ENCODE results near the gene ZNF668. TPM values are rescaled to one million over a fixed set of nuclear protein-coding genes. Genes with fewer than 3 reads are reported as not detected.

Gene ZNF668
- total and polyA plus RNA-seq, 3 experiments from 2014 or later = 8.7 to 20.5 (median 15.9) TPM

DNA sequence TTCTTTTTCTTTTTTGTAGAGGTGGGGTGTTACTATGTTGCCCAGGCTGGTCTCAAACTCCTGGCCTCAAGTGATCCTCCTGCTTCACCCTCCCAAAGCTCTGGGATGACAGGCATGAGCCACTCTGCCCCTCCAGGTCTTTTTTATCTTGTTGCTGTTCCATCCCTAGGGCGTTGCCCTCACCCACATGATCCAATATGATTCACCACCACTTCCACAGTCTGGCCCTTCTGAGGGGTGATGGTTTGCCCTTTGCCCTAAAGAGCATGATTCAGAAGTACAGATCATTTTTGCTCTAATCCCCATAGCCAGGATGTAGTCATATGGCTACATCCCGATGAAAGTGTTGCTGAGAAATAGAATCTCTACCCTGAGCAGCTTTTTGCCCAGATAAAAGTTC, 21.9 kb downstream of the ZNF668 start:
- Mint-ChIP-seq H3K4me1 (peaks cover 0 to 3% (median 1%) of the 10 kb centered on the region in 3 donors), H3K27ac (peak overlapping the region in 2 of 8 donors; percentile 19 to 30)

DNA sequence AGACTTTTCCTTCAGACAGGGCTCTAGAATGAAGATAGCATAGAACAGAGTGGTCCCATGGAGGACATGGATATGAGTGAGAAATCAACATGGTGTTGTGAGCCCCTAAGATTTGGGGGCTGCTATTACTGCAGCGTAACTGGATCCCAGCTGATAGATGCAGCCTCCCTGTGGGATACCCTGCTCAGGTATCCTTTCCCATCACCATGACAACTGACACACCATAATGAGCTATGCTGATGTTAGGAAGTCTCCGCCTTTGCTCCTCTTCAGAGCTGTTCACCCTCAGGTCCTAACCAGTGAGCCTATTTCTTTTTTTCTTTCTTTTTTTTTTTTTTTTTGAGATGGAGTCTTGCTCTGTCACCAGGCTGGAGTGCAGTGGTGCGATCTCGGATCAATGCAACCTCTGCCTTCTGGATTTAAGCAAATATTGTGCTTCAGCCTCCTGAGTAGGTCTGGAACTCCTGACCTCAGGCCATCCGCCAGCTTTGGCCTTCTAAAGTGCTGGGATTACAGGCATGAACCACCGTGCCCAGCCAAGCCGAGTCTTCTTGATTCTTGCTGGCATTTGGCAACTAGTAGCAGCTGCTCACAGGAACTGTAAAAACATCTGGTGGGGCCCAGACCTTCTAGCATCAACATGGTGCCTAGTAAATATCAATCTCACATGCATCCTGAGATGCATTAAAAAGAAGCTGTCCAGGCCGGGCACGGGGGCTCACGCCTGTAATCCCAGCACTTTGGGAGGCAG, 23.6 kb downstream of the ZNF668 start:
- ChIA-PET CTCF (no interaction called here), POLR2A (interaction anchor here (0.6 to 0.7 kb wide), 4 partner anchors 11 to 174 kb away, joined by 3 to 10 read pairs (median 6); no protein-coding TSS in a partner anchor)
- H3K36me3 ChIP-seq (ENCODE audit: insufficient read depth, low read length) = no peaks in the 10 kb centered on the region
- Mint-ChIP-seq H3K27ac (no peak overlapping the region), H3K4me3 (no peak overlapping the region), H3K4me1 (peaks cover 0 to 4% (median 3%) of the 10 kb centered on the region in 3 donors), H3K36me3 (no peaks in the 10 kb centered on the region), H3K9me3 (no peaks in the 10 kb centered on the region), H3K27me3 (peaks cover 0 to 3% of the 10 kb centered on the region in 2 donors)
- H3K9me3 ChIP-seq (ENCODE audit: low read length) = no peaks in the 10 kb centered on the region
- no peak for DNase-seq
- H3K27me3 ChIP-seq (ENCODE audit: insufficient read depth, low read length, poor library complexity, severe bottlenecking) = no peaks in the 10 kb centered on the region
- no peak overlapping the region for H3K4me3 ChIP-seq (ENCODE audit: low read length)
- no peaks in the 10 kb centered on the region for H3K4me1 ChIP-seq (ENCODE audit: insufficient read depth, low read length)
- no peak overlapping the region for H3K27ac ChIP-seq (ENCODE audit: low read depth, low read length)

More for the DNA sequence above, 21.9 kb downstream of the ZNF668 start:
- Mint-ChIP-seq H3K36me3 (no peaks in the 10 kb centered on the region), H3K9me3 (no peaks in the 10 kb centered on the region), H3K4me3 (no peak overlapping the region), H3K27me3 (peaks cover 0 to 3% of the 10 kb centered on the region in 2 donors)
- DNase-seq = no peak
- Histone ChIP-seq H3K27ac (ENCODE audit: low read depth, low read length) (no peak overlapping the region), H3K4me3 (ENCODE audit: low read length) (no peak overlapping the region), H3K27me3 (ENCODE audit: insufficient read depth, low read length, poor library complexity, severe bottlenecking) (no peaks in the 10 kb centered on the region), H3K9me3 (ENCODE audit: low read length) (no peaks in the 10 kb centered on the region), H3K4me1 (ENCODE audit: insufficient read depth, low read length) (no peaks in the 10 kb centered on the region), H3K36me3 (ENCODE audit: insufficient read depth, low read length) (no peaks in the 10 kb centered on the region)
- ChIA-PET POLR2A (no interaction called here), CTCF (no interaction called here)

DNA sequence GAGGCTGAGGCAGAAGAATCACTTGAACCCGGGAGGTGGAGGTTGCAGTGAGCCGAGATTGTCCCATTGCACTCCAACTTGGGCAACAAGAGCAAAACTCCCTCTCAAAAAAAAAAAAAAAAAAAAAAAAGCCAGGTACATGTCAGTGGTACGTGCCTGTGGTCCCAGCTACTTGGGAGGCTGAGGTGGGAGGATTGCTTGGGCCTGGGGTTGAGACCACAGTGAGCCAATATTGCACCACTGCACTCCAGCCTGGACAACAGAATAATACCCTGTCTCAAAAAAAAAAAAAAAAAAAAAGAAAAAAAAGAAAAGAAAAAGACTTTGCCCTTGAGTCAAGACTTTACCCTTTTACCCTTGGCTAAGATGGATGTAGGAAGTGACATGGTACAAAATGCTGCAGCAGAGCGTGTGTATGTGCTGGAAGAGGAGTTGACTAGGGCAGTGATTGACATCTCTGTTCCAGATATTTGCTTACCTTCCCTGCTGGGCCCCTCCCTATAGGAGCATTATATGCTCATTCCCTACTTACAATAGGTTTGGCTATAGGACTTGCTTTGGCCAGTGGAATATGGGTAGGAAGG, 30.1 kb downstream of the ZNF668 start:
- no peaks in the 10 kb centered on the region for H3K27me3 ChIP-seq (ENCODE audit: insufficient read depth, low read length, poor library complexity, severe bottlenecking)
- Mint-ChIP-seq H3K9me3 (no peaks in the 10 kb centered on the region), H3K4me3 (no peak overlapping the region), H3K27me3 (no peaks in the 10 kb centered on the region), H3K27ac (peak overlapping the region in 1 of 8 donors; percentile 41), H3K36me3 (peaks cover 3 to 35% (median 5%) of the 10 kb centered on the region in 3 donors), H3K4me1 (peaks cover 0 to 2% (median 0%) of the 10 kb centered on the region in 3 donors)
- H3K9me3 ChIP-seq (ENCODE audit: low read length) = no peaks in the 10 kb centered on the region
- H3K4me3 ChIP-seq (ENCODE audit: low read length) = no peak overlapping the region
- no peaks in the 10 kb centered on the region for H3K4me1 ChIP-seq (ENCODE audit: insufficient read depth, low read length)
- H3K36me3 ChIP-seq (ENCODE audit: insufficient read depth, low read length) = peaks cover 2% of the 10 kb centered on the region
- POLR2A ChIA-PET = no interaction called here
- CTCF ChIA-PET = no interaction called here
- no peak overlapping the region for H3K27ac ChIP-seq (ENCODE audit: low read depth, low read length)
- no peak for DNase-seq

DNA sequence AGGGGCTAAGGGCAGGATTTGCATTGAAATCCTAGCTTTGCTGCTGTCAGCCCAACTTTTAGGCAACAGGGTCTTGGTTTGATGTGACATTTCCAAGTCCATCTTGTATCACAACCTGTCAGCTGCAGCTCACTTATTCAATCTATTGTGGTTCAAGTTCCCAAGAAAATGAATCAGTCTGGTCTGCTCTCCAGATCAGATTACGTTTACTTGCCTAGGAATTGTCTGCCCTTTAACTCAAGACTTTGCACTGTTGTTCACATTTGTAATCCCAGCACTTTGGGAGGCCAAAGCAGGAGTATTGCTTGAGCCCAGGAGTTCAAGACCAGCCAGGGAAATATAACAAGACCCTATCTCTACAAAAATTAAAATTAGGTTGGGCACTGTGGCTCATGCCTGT, 30.7 kb downstream of the ZNF668 start:
- Histone ChIP-seq H3K27ac (ENCODE audit: low read depth, low read length) (no peak overlapping the region), H3K4me3 (ENCODE audit: low read length) (no peak overlapping the region), H3K4me1 (ENCODE audit: insufficient read depth, low read length) (no peaks in the 10 kb centered on the region), H3K36me3 (ENCODE audit: insufficient read depth, low read length) (peaks cover 4% of the 10 kb centered on the region), H3K27me3 (ENCODE audit: insufficient read depth, low read length, poor library complexity, severe bottlenecking) (no peaks in the 10 kb centered on the region), H3K9me3 (ENCODE audit: low read length) (no peaks in the 10 kb centered on the region)
- Mint-ChIP-seq H3K4me3 (no peak overlapping the region), H3K9me3 (no peaks in the 10 kb centered on the region), H3K27me3 (peaks cover 0 to 1% of the 10 kb centered on the region in 2 donors), H3K27ac (no peak overlapping the region), H3K4me1 (peaks cover 0 to 2% (median 0%) of the 10 kb centered on the region in 3 donors), H3K36me3 (peaks cover 3 to 41% (median 10%) of the 10 kb centered on the region in 3 donors)
- ChIA-PET CTCF (no interaction called here), POLR2A (no interaction called here)
- DNase-seq = no peak

DNA sequence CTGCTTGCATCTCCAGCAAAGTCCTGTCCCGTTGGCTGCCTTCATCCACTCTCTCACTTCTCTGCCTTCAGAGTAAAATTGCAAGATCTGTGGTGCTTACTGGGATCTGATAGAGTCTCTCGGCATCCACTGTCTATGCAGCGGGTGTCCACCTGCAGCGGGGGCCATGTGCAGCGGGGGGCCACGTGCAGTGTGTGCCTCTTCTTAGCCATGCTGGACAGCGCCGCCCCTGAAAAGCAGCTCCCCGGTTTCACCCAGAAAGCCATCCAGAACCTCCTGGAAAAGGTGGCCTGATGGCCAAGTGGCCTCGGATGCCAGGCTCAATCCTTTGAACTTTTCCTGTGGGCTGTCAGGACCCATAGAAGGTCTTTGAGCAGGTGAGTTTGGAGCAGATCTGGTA, 31.2 kb downstream of the ZNF668 start:
- ChIA-PET CTCF (no interaction called here), POLR2A (no interaction called here)
- Histone ChIP-seq H3K9me3 (ENCODE audit: low read length) (no peaks in the 10 kb centered on the region), H3K27ac (ENCODE audit: low read depth, low read length) (no peak overlapping the region), H3K4me3 (ENCODE audit: low read length) (no peak overlapping the region), H3K27me3 (ENCODE audit: insufficient read depth, low read length, poor library complexity, severe bottlenecking) (no peaks in the 10 kb centered on the region), H3K36me3 (ENCODE audit: insufficient read depth, low read length) (peaks cover 4% of the 10 kb centered on the region), H3K4me1 (ENCODE audit: insufficient read depth, low read length) (no peaks in the 10 kb centered on the region)
- Mint-ChIP-seq H3K27me3 (peaks cover 0 to 1% of the 10 kb centered on the region in 2 donors), H3K36me3 (peaks cover 3 to 45% (median 10%) of the 10 kb centered on the region in 3 donors), H3K9me3 (no peaks in the 10 kb centered on the region), H3K4me1 (peaks cover 0 to 2% (median 0%) of the 10 kb centered on the region in 3 donors), H3K4me3 (no peak overlapping the region), H3K27ac (no peak overlapping the region)
- DNase-seq = no peak

DNA sequence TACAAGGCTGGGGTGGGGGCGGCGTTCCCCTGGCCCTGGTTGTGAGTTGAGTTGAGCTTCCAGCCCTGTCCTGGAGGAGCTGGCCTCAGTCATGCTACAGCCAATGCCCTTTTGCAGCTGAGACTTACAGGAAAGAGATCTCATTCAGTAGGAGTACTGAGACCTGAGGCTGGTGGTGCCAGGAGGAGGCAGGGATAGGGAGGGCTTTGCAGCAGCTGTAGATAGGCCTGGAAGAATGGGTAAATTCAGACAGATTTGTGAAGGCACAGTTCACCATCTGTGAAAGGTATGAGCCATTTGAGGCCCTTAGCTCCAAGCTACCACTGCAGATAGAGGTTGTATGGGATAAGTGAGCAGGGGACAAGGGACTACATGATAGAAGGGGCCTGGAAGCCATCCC, 35.0 kb downstream of the ZNF668 start:
- peaks cover 3 to 74% (median 15%) of the 10 kb centered on the region in 3 donors for H3K36me3 Mint-ChIP-seq
- CTCF ChIA-PET = no interaction called here
- H3K27me3 ChIP-seq (ENCODE audit: insufficient read depth, low read length, poor library complexity, severe bottlenecking) = no peaks in the 10 kb centered on the region
- peaks cover 7% of the 10 kb centered on the region for H3K4me1 ChIP-seq (ENCODE audit: insufficient read depth, low read length)
- no peak overlapping the region for H3K4me3 Mint-ChIP-seq
- no peaks in the 10 kb centered on the region for H3K9me3 Mint-ChIP-seq
- H3K27ac Mint-ChIP-seq = peak overlapping the region in 3 of 8 donors; percentile 33 to 92 (median 58)
- peaks cover 9 to 20% (median 14%) of the 10 kb centered on the region in 3 donors for H3K4me1 Mint-ChIP-seq
- H3K27me3 Mint-ChIP-seq = peaks cover 0 to 1% of the 10 kb centered on the region in 2 donors
- H3K27ac ChIP-seq (ENCODE audit: low read depth, low read length) = no peak overlapping the region
- H3K4me3 ChIP-seq (ENCODE audit: low read length) = no peak overlapping the region
- H3K9me3 ChIP-seq (ENCODE audit: low read length) = no peaks in the 10 kb centered on the region
- POLR2A ChIA-PET = no interaction called here
- peaks cover 11% of the 10 kb centered on the region for H3K36me3 ChIP-seq (ENCODE audit: insufficient read depth, low read length)
- no peak for DNase-seq

DNA sequence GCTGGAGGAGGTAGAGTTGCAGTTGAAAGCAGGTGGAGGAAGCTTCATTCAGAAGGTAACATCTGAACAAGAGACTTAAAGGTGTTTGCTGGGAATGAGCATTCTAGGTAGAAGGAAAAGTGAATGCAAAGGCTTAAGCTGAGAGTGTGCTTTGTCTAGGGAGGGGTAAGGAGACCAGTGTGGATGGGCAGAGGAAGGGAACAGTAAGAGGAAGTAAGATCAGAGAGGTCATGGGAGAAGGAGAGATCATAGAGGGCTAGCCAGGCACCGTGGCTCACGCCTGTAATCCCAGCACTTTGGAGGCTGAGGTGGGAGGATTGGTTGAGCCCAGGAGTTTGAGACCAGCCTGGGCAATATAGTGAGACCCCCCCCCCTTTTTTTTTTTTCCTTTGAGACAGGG, 37.3 kb downstream of the ZNF668 start:
- H3K4me1 Mint-ChIP-seq = peaks cover 17 to 38% (median 25%) of the 10 kb centered on the region in 3 donors
- H3K27me3 ChIP-seq (ENCODE audit: insufficient read depth, low read length, poor library complexity, severe bottlenecking) = no peaks in the 10 kb centered on the region
- H3K4me3 Mint-ChIP-seq = peak overlapping the region in 2 of 7 donors; percentile 11 to 39
- no peaks in the 10 kb centered on the region for H3K9me3 ChIP-seq (ENCODE audit: low read length)
- peaks cover 0 to 1% of the 10 kb centered on the region in 2 donors for H3K27me3 Mint-ChIP-seq
- CTCF ChIA-PET = no interaction called here
- peaks cover 0 to 4% (median 0%) of the 10 kb centered on the region in 5 donors for H3K9me3 Mint-ChIP-seq
- POLR2A ChIA-PET = interaction anchor here (0.6 to 3.6 kb wide), 2 partner anchors 37 to 120 kb away, joined by 4 to 18 read pairs; partner anchors contain the start of genes ZNF646 and ZNF668
- H3K4me3 ChIP-seq (ENCODE audit: low read length) = no peak overlapping the region
- H3K27ac Mint-ChIP-seq = peak overlapping the region in 2 of 8 donors; percentile 31 to 77
- peaks cover 11% of the 10 kb centered on the region for H3K36me3 ChIP-seq (ENCODE audit: insufficient read depth, low read length)
- H3K4me1 ChIP-seq (ENCODE audit: insufficient read depth, low read length) = peaks cover 19% of the 10 kb centered on the region
- H3K27ac ChIP-seq (ENCODE audit: low read depth, low read length) = no peak overlapping the region
- no peak for DNase-seq
- peaks cover 3 to 75% (median 13%) of the 10 kb centered on the region in 3 donors for H3K36me3 Mint-ChIP-seq

Measured in CD8-positive, alpha-beta memory T cell (primary cell).